ENCODE measurements around the gene RAB15. TPM values are rescaled to one million over a fixed set of nuclear protein-coding genes. Genes with fewer than 3 reads are reported as not detected.

Gene RAB15
- total RNA-seq, 1 donor from 2014 or later = 27.5 TPM

DNA sequence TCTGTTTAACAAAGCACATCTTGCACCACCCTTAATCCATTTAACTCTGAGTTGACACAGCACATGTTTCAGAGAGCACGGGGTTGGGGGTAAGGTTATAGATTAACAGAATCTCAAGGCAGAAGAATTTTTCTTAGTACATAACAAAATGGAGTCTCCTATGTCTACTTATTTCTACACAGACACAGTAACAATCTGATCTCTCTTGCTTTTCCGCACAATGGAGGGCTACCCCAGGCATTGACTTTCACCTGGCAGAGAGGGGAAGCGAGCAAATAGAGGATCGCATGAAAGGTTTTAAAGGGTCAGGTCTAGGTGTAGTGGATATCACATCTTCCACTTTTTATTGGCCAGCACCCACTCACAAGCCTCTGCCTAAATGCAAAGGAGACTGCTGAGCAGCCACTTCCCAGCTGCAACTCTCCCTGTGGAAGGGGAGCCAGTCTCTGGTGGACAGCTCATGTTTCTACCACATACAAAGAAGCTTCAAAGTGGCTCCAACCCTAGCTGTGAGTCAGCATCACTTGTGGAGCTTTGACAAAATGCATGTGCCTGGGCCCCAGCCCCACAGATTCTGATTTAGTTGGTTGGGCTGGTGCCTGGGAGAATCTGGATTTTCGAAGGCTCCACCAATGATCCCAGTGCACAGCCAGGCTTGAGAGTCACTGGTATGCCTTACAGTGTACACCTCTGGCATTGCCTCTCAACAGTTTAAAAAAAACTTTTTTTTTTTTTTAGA lies 7.4 kb upstream of the RAB15 start:
- H3K36me3 Mint-ChIP-seq (ENCODE audit: unreplicated experiment) = no peaks in the 10 kb centered on the region
- DNase-seq (ENCODE audit: extremely low spot score, unreplicated experiment) = no peak
- peaks cover 29% of the 10 kb centered on the region for H3K27me3 Mint-ChIP-seq (ENCODE audit: unreplicated experiment)
- H3K9me3 Mint-ChIP-seq (ENCODE audit: unreplicated experiment) = no peaks in the 10 kb centered on the region
- TF ChIP-seq, protein P1, sequence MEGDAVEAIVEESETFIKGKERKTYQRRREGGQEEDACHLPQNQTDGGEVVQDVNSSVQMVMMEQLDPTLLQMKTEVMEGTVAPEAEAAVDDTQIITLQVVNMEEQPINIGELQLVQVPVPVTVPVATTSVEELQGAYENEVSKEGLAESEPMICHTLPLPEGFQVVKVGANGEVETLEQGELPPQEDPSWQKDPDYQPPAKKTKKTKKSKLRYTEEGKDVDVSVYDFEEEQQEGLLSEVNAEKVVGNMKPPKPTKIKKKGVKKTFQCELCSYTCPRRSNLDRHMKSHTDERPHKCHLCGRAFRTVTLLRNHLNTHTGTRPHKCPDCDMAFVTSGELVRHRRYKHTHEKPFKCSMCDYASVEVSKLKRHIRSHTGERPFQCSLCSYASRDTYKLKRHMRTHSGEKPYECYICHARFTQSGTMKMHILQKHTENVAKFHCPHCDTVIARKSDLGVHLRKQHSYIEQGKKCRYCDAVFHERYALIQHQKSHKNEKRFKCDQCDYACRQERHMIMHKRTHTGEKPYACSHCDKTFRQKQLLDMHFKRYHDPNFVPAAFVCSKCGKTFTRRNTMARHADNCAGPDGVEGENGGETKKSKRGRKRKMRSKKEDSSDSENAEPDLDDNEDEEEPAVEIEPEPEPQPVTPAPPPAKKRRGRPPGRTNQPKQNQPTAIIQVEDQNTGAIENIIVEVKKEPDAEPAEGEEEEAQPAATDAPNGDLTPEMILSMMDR (IDR thresholded peaks at IDR 0.05) = no peak
- no peak overlapping the region for H3K27ac Mint-ChIP-seq (ENCODE audit: unreplicated experiment)
- no peak overlapping the region for H3K4me3 Mint-ChIP-seq (ENCODE audit: unreplicated experiment)
- H3K4me1 Mint-ChIP-seq (ENCODE audit: unreplicated experiment) = peaks cover 10% of the 10 kb centered on the region

DNA sequence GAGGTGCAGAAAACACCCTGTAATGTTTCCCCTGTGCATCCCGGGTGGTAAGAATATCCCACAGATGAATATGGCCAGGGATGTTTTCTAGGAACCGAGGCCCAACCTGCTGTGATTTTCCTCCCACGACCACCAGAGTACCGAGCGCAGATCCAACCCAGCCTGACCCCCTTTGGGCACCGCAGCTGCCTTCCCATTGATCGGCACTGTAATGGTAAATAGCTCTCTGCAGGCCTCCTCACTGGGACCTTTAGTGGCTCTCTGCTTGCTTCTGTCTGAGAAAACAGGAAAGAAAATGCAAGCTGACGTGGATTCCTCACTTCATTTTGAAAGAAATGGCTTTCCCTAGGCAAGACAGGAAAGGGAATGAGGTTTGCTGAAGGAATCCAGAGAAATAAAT lies 2.4 kb upstream of the RAB15 start:
- TF ChIP-seq, protein P1 (IDR thresholded peaks at IDR 0.05) = no peak
- no peak overlapping the region for H3K27ac Mint-ChIP-seq (ENCODE audit: unreplicated experiment)
- no peaks in the 10 kb centered on the region for H3K36me3 Mint-ChIP-seq (ENCODE audit: unreplicated experiment)
- DNase-seq (ENCODE audit: extremely low spot score, unreplicated experiment) = no peak
- H3K4me1 Mint-ChIP-seq (ENCODE audit: unreplicated experiment) = peaks cover 18% of the 10 kb centered on the region
- no peak overlapping the region for H3K4me3 Mint-ChIP-seq (ENCODE audit: unreplicated experiment)
- peaks cover 20% of the 10 kb centered on the region for H3K27me3 Mint-ChIP-seq (ENCODE audit: unreplicated experiment)
- H3K9me3 Mint-ChIP-seq (ENCODE audit: unreplicated experiment) = no peaks in the 10 kb centered on the region

DNA sequence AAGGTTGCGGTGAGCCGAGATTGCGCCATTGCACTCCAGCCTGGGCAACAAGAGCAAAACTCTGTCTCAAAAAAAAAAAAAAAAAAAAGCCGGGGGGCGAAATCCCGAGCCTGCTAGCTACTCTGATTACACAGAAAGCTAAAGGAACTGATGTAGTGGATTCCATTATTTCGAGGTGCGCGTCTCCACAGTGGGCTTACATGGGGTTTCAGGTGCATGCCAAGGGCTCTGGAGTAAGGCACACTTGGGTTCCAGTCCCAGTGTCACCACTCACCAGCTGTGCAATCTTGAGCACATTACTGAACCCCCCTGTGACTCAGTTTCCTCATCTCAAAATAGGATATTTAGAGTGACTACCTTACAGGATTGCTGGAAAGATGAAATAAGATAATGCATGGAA lies 1.7 kb upstream of the RAB15 start:
- DNase-seq (ENCODE audit: extremely low spot score, unreplicated experiment) = no peak
- Mint-ChIP-seq H3K27me3 (ENCODE audit: unreplicated experiment) (peaks cover 20% of the 10 kb centered on the region), H3K9me3 (ENCODE audit: unreplicated experiment) (no peaks in the 10 kb centered on the region), H3K27ac (ENCODE audit: unreplicated experiment) (no peak overlapping the region), H3K4me1 (ENCODE audit: unreplicated experiment) (peaks cover 24% of the 10 kb centered on the region), H3K36me3 (ENCODE audit: unreplicated experiment) (no peaks in the 10 kb centered on the region), H3K4me3 (ENCODE audit: unreplicated experiment) (no peak overlapping the region)
- TF ChIP-seq, protein P1 (IDR thresholded peaks at IDR 0.05) = no peak

DNA sequence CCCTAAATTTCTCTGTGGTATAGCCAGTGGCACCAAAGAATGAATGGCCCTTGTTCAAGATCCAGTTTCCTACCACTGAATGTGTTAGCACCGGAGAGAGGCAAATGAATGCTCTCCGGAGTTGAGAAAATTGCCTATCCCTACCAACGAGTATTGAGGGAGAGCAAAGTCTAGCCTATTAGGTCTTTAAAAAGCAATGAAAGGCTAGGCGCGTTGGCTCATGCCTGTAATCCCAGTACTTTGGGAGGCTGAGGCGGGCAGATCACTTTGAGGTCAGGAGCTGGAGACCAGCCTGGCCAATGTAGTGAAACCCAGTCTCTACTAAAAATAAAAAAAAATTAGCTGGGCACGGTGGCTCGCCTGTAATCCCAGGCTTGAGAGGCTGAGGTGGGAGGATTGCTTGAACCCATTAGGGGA lies 898 bp upstream of the RAB15 start:
- peak overlapping the region; percentile 83 for H3K4me3 Mint-ChIP-seq (ENCODE audit: unreplicated experiment)
- H3K36me3 Mint-ChIP-seq (ENCODE audit: unreplicated experiment) = no peaks in the 10 kb centered on the region
- peaks cover 14% of the 10 kb centered on the region for H3K27me3 Mint-ChIP-seq (ENCODE audit: unreplicated experiment)
- no peaks in the 10 kb centered on the region for H3K9me3 Mint-ChIP-seq (ENCODE audit: unreplicated experiment)
- DNase-seq (ENCODE audit: extremely low spot score, unreplicated experiment) = no peak
- TF ChIP-seq, protein P1 (IDR thresholded peaks at IDR 0.05) = no peak
- H3K27ac Mint-ChIP-seq (ENCODE audit: unreplicated experiment) = no peak overlapping the region
- peaks cover 32% of the 10 kb centered on the region for H3K4me1 Mint-ChIP-seq (ENCODE audit: unreplicated experiment)

DNA sequence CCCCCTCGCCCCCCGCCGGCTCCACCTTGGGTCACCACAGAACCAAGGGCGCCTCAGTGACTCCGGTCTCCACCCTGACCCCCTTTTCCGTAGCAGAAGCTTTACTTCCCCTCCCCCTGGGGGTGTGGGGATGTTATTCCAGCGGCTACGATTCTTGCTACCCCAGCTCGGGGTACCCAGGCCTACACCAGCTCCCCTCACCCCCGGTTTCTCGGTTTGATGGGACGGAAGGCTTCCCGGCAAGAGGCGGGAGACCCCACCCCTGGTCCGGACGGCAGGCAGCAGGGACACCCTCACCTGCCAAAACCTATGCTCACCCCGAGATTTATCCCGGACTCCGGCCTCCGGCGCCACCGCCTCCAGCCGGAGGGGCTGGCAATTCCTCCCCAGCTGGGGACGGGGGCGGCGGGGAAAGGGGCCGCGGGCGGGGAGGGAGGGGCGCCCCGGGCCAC lies 619 bp downstream of the RAB15 start:
- peaks cover 3% of the 10 kb centered on the region for H3K27me3 Mint-ChIP-seq (ENCODE audit: unreplicated experiment)
- peaks cover 34% of the 10 kb centered on the region for H3K4me1 Mint-ChIP-seq (ENCODE audit: unreplicated experiment)
- TF ChIP-seq, protein P1 (IDR thresholded peaks at IDR 0.05) = no peak
- no peaks in the 10 kb centered on the region for H3K9me3 Mint-ChIP-seq (ENCODE audit: unreplicated experiment)
- peak overlapping the region; percentile 76 for H3K4me3 Mint-ChIP-seq (ENCODE audit: unreplicated experiment)
- DNase-seq (ENCODE audit: extremely low spot score, unreplicated experiment) = no peak
- H3K36me3 Mint-ChIP-seq (ENCODE audit: unreplicated experiment) = no peaks in the 10 kb centered on the region
- H3K27ac Mint-ChIP-seq (ENCODE audit: unreplicated experiment) = no peak overlapping the region
